Sigmoid colon (tissue), 7 donors: ENCODE measurements around the gene RHOV. TPM values are rescaled to one million over a fixed set of nuclear protein-coding genes. Genes with fewer than 3 reads are reported as not detected.

ENCODE experiments used
- DNase-seq: peaks from one replicate; pipeline ENCODE4 v3.0.0-alpha.2; 2019
- H3K27ac ChIP-seq, 4 donors: fragments of 200-600 bp; sonication (generic); one replicate each; pipeline ENCODE4 v1.5.1; 2016 to 2019; ENCODE audit warnings: mild to moderate bottlenecking in 1 of 4
- H3K27me3 ChIP-seq, 3 donors: fragments of 200-600 bp; sonication (generic); one replicate each; pipeline ENCODE4 v1.5.1; 2019; ENCODE audit warnings: mild to moderate bottlenecking in 1 of 3
- H3K36me3 ChIP-seq, 4 donors: fragments of 200-600 bp; sonication (generic); one replicate each; pipeline ENCODE4 v1.5.1; 2016 to 2019
- H3K4me1 ChIP-seq, 4 donors: fragments of 200-600 bp; sonication (generic); one replicate each; pipeline ENCODE4 v1.5.1; 2017 to 2019
- H3K4me3 ChIP-seq, 4 donors: fragments of 200-600 bp; sonication (generic); one replicate each; pipeline ENCODE4 v1.5.1; 2017 to 2019; ENCODE audit warnings: mild to moderate bottlenecking in 2 of 4, moderate library complexity in 1 of 4
- H3K9me3 ChIP-seq, 4 donors: fragments of 200-600 bp in 3 of 4; sonication (generic) in 3 of 4; one replicate each; pipeline versions ENCODE4 v1.5.1 to v1.6.1; 2013 to 2019
- EP300 ChIP-seq, 4 donors: sonication (generic); formaldehyde crosslinking; IDR thresholded peaks; one replicate each; pipeline ENCODE4 v1.6.1; 2017; ENCODE audit warnings: antibody characterized with exemption in 4 of 4
- POLR2A ChIP-seq, 2 donors: fragments of 450-650 bp; IDR thresholded peaks; one replicate each; pipeline ENCODE4 v1.6.1; 2016; ENCODE audit warnings: antibody characterized with exemption in 2 of 2, mild to moderate bottlenecking in 2 of 2, moderate library complexity in 2 of 2
- POLR2AphosphoS5 ChIP-seq, 4 donors: sonication (generic); formaldehyde crosslinking; IDR thresholded peaks; one replicate each; pipeline ENCODE4 v1.6.1; 2017; ENCODE audit warnings: antibody characterized with exemption in 4 of 4
- WGBS, 2 donors: extraction: QIAGEN DNeasy Blood & Tissue Kit; methylation state at CpG; one replicate each; pipeline ENCODE4 v1.1.7; 2013; 5-methylcytosine and 5-hydroxymethylcytosine counted together
- intact Hi-C: fragments of 100-400 bp; cut with DNase I; formaldehyde crosslinking; loops from one replicate; pipeline ENCODE4 v1.15.1; 2023
- polyA plus RNA-seq, 3 donors: library from polyadenylated mRNA; stranded (reverse); fragments of 200-250 nt; gene quantifications; one replicate each; pipeline ENCODE4 v1.2.3, GENCODE V29; 2013
- total RNA-seq, 4 donors: library from RNA; depleted of rRNA; stranded (reverse); fragments of >200 nt; gene quantifications; one replicate each; pipeline ENCODE4 v1.1.0, GENCODE V29; 2016
- TF ChIP-seq, protein P1 (sequence below), 4 experiments: fragments of 450-650 bp in 3 of 4; fragments of 200-600 bp in 1 of 4; IDR thresholded peaks; one replicate each; pipeline ENCODE4 v1.5.1; 2016 to 2019; ENCODE audit warnings: antibody characterized with exemption in 4 of 4, mild to moderate bottlenecking in 3 of 4, moderate library complexity in 2 of 4
- donor health status: healthy with polysubstance abuse.
- donor health status: Bipolar disorder and iron deficiency.
- donor health status: healthy.

Gene RHOV
- total and polyA plus RNA-seq, 7 donors: 4.8 to 8.1 (median 5.2) TPM; not detected in 4

DNA sequence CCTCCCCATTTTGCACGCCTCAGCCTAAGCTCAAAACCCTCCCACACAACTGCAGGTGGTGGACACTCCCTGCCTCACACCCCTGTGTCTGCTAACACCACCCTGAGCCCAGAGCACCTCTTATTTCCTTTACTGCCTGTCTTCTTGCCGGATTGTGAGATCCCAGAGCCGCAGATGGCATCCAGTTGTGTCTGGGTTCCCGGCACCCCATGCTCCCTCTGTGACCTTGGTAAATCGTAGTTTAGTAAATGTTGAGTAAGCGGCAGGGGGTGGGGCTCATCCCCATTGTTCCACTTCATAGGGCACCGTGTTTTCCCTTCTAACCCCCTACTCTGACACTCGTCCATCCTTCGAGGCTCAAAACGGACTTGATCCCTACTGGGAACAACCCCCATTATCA, 15.3 kb downstream of the RHOV start:
- no peak overlapping the region for H3K27ac ChIP-seq
- intact Hi-C loops: no loop called here
- H3K9me3 ChIP-seq: no peaks in the 10 kb centered on the region
- H3K4me1 ChIP-seq: peaks cover 0 to 8% (median 3%) of the 10 kb centered on the region in 4 donors
- H3K27me3 ChIP-seq: peaks cover 0 to 30% (median 10%) of the 10 kb centered on the region in 3 donors
- no peak for DNase-seq
- TF ChIP-seq, protein P1, sequence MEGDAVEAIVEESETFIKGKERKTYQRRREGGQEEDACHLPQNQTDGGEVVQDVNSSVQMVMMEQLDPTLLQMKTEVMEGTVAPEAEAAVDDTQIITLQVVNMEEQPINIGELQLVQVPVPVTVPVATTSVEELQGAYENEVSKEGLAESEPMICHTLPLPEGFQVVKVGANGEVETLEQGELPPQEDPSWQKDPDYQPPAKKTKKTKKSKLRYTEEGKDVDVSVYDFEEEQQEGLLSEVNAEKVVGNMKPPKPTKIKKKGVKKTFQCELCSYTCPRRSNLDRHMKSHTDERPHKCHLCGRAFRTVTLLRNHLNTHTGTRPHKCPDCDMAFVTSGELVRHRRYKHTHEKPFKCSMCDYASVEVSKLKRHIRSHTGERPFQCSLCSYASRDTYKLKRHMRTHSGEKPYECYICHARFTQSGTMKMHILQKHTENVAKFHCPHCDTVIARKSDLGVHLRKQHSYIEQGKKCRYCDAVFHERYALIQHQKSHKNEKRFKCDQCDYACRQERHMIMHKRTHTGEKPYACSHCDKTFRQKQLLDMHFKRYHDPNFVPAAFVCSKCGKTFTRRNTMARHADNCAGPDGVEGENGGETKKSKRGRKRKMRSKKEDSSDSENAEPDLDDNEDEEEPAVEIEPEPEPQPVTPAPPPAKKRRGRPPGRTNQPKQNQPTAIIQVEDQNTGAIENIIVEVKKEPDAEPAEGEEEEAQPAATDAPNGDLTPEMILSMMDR (IDR thresholded peaks at IDR 0.05): no peak
- TF ChIP-seq POLR2A (IDR thresholded peaks at IDR 0.05) (no peak), POLR2AphosphoS5 (IDR thresholded peaks at IDR 0.05) (no peak), EP300 (IDR thresholded peaks at IDR 0.05) (no peak)
- WGBS, 2 donors: 51 to 74% methylated on average over 10 of the region's 10 CpGs
- no peaks in the 10 kb centered on the region for H3K36me3 ChIP-seq
- H3K4me3 ChIP-seq: no peak overlapping the region

DNA sequence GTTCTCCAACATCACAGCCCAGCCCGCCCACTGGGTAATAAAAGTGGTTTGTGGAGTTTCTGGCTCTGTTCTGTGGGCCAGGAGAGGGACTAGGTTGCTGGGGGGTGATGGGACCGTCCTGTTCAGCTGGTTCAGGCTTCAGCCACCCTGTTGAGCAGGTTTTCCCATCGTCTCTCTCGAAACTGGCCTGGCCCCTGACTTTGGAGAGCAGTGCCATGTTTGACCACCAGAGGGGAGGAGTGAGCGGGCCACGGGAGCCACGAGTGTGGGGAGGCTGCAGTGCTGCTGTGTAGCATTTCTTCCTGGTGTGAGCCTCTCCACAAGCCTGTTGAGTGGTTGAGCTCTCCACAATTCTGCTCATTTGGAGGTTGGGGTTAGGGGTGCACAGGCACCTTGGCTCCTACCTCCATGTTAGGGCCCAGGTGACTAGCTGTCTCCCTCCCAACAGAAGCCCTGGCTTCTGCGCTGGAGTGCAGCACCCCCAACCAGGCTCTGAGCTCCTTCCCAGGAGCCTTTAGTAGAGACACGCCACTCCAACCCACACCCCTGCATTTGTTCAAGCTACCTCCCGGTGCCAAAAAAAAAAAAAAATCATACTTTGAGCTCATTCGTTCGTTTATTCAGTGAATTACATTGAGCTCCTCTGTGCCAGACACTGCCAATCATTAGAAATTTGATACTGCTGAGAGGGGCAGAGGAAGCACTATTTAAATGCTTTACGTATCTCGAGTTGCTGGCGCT, 16.3 kb downstream of the RHOV start:
- WGBS, 2 donors: 21 to 32% methylated on average over 15 of the region's 15 CpGs
- Histone ChIP-seq H3K36me3 (no peaks in the 10 kb centered on the region), H3K9me3 (no peaks in the 10 kb centered on the region), H3K27me3 (peaks cover 0 to 24% (median 10%) of the 10 kb centered on the region in 3 donors), H3K4me3 (no peak overlapping the region), H3K27ac (no peak overlapping the region), H3K4me1 (peaks cover 0 to 8% (median 3%) of the 10 kb centered on the region in 4 donors)
- TF ChIP-seq POLR2A (IDR thresholded peaks at IDR 0.05) (no peak), POLR2AphosphoS5 (IDR thresholded peaks at IDR 0.05) (no peak)
- TF ChIP-seq, protein P1 (IDR thresholded peaks at IDR 0.05): peak; percentile 85 to 98 (median 96)
- peak; percentile 85 for DNase-seq
- intact Hi-C loops: loop anchor here (1.0 kb wide), 1 partner anchor 37 kb away; the partner anchor contains the start of gene VPS18

DNA sequence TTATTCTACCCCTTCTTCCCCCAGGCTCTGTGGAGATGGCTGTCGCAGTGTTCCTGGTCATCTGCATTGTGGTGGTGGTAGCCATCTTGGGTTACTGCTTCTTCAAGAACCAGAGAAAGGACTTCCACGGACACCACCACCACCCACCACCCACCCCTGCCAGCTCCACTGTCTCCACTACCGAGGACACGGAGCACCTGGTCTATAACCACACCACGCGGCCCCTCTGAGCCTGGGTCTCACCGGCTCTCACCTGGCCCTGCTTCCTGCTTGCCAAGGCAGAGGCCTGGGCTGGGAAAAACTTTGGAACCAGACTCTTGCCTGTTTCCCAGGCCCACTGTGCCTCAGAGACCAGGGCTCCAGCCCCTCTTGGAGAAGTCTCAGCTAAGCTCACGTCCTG, 17.3 kb downstream of the RHOV start:
- Histone ChIP-seq H3K4me3 (no peak overlapping the region), H3K27ac (no peak overlapping the region), H3K27me3 (peaks cover 0 to 24% (median 10%) of the 10 kb centered on the region in 3 donors), H3K9me3 (no peaks in the 10 kb centered on the region), H3K4me1 (peaks cover 0 to 8% (median 3%) of the 10 kb centered on the region in 4 donors), H3K36me3 (no peaks in the 10 kb centered on the region)
- TF ChIP-seq EP300 (IDR thresholded peaks at IDR 0.05) (no peak), POLR2A (IDR thresholded peaks at IDR 0.05) (no peak), POLR2AphosphoS5 (IDR thresholded peaks at IDR 0.05) (no peak)
- TF ChIP-seq, protein P1 (IDR thresholded peaks at IDR 0.05): no peak
- WGBS, 2 donors: 28 to 63% methylated on average over 8 of the region's 8 CpGs
- intact Hi-C loops: loop anchor here (1.0 kb wide), 1 partner anchor 38 kb away; the partner anchor contains the start of gene VPS18
- DNase-seq: no peak

DNA sequence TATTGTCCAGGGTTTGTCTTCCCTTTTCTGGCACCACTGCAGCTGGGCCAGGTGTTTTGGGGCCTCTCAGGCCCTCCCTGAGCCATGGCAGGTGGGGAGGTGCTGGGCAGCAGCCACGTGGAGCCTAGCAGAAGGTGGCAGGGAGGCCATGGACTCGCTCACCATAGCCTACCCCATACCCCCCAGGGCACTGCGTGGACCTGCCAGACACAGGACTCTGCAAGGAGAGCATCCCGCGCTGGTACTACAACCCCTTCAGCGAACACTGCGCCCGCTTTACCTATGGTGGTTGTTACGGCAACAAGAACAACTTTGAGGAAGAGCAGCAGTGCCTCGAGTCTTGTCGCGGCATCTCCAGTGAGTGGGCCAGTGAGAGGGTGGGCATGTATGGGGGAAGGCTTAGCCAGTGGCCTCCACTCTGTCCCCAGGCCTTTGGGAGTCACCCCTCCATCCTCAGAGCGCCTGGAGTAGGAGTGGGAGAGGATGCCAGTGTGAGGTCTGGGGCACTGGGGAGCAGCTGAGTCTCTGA, 18.3 kb downstream of the RHOV start:
- TF ChIP-seq POLR2AphosphoS5 (IDR thresholded peaks at IDR 0.05) (no peak), POLR2A (IDR thresholded peaks at IDR 0.05) (no peak), EP300 (IDR thresholded peaks at IDR 0.05) (no peak)
- TF ChIP-seq, protein P1 (IDR thresholded peaks at IDR 0.05): no peak
- Histone ChIP-seq H3K27me3 (peaks cover 0 to 24% (median 10%) of the 10 kb centered on the region in 3 donors), H3K4me3 (no peak overlapping the region), H3K4me1 (peaks cover 0 to 8% (median 3%) of the 10 kb centered on the region in 4 donors), H3K9me3 (no peaks in the 10 kb centered on the region), H3K27ac (no peak overlapping the region), H3K36me3 (no peaks in the 10 kb centered on the region)
- DNase-seq: no peak
- intact Hi-C loops: no loop called here
- 77 to 83% methylated on average over 13 of the region's 13 CpGs for WGBS, 2 donors
